IPS-18a (cell line): ENCODE results near the gene RIC1.
A peak's percentile ranks its signal among the peaks of the same experiment; 100 is the strongest.
"Not testable (repeated sequence)": the region's sequence is repeated elsewhere in the genome, so short reads cannot be mapped to it uniquely, and the experiment has no call there.

Source experiments
- H3K27ac ChIP-seq: one replicate; pipeline ENCODE4 v1.5.1; 2013; ENCODE audit warnings: low read length
- H3K27me3 ChIP-seq: one replicate; pipeline ENCODE4 v1.6.1; 2013; ENCODE audit warnings: mild to moderate bottlenecking, low read length; ENCODE audit not compliant: control insufficient read depth, insufficient read depth
- H3K36me3 ChIP-seq: one replicate; pipeline ENCODE4 v1.6.1; 2013; ENCODE audit warnings: low read depth, low read length; ENCODE audit not compliant: control insufficient read depth
- H3K4me1 ChIP-seq: one replicate; pipeline ENCODE4 v1.6.1; 2013; ENCODE audit warnings: low read depth, low read length; ENCODE audit not compliant: control insufficient read depth
- H3K4me3 ChIP-seq: one replicate; pipeline ENCODE4 v1.5.1; 2013; ENCODE audit warnings: low read length
- H3K9ac ChIP-seq: one replicate; pipeline ENCODE4 v1.6.1; 2013; ENCODE audit warnings: mild to moderate bottlenecking, low read length, moderate library complexity
- H3K9me3 ChIP-seq: one replicate; pipeline ENCODE4 v1.6.1; 2013; ENCODE audit warnings: low read depth, low read length; ENCODE audit not compliant: control insufficient read depth

Gene RIC1, protein sequence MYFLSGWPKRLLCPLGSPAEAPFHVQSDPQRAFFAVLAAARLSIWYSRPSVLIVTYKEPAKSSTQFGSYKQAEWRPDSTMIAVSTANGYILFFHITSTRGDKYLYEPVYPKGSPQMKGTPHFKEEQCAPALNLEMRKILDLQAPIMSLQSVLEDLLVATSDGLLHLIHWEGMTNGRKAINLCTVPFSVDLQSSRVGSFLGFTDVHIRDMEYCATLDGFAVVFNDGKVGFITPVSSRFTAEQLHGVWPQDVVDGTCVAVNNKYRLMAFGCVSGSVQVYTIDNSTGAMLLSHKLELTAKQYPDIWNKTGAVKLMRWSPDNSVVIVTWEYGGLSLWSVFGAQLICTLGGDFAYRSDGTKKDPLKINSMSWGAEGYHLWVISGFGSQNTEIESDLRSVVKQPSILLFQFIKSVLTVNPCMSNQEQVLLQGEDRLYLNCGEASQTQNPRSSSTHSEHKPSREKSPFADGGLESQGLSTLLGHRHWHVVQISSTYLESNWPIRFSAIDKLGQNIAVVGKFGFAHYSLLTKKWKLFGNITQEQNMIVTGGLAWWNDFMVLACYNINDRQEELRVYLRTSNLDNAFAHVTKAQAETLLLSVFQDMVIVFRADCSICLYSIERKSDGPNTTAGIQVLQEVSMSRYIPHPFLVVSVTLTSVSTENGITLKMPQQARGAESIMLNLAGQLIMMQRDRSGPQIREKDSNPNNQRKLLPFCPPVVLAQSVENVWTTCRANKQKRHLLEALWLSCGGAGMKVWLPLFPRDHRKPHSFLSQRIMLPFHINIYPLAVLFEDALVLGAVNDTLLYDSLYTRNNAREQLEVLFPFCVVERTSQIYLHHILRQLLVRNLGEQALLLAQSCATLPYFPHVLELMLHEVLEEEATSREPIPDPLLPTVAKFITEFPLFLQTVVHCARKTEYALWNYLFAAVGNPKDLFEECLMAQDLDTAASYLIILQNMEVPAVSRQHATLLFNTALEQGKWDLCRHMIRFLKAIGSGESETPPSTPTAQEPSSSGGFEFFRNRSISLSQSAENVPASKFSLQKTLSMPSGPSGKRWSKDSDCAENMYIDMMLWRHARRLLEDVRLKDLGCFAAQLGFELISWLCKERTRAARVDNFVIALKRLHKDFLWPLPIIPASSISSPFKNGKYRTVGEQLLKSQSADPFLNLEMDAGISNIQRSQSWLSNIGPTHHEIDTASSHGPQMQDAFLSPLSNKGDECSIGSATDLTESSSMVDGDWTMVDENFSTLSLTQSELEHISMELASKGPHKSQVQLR (N-terminal part only)

DNA sequence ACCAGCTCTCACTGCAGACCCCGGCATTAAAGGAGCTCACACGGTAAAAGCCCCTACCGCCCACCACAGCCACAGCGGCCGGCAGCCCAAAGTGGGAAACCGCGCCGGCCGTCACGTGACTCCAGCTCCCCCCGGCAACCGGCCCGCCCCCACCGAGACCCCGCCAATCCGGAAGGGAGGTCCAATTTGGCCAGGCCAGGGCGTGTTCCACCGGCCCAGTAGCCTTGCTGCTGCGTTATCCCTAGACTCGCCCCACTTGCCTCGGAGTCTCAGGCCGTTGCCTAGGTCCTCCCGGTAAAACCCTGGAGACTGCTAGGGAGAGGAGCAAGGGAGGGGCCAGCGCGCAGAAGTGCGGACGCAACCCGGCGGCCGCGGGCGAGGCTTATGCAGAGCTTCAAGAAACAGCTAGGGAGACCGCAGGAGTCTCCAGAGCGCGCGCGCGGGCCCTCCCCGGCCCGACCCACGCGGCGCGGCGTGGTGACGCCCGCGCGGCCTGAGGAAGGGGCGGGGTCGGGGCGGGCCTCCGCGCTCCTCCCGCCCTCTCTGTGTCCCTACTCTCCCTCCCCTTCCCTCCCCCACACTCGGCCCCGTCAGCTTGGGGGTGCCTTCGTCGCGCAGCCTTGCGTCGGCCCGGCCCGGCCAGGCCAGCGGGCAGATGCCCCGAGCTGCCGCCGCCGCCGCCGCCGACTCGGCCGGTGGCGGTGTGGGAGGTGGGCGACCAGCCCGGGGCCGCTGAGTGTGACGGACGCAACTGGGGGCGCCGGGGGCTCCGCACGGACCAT is at the start of gene RIC1:
Gene RIC1, plus strand, starts transcription at position 578 of the 782 bp plus-strand sequence. Its CDS starts 203 bp downstream, at position 781.
- H3K9me3 ChIP-seq, result no peaks in the 10 kb centered on the region
- no peak within 1 kb of the TSS for H3K27ac ChIP-seq
- no peaks in the 10 kb centered on the region for H3K36me3 ChIP-seq
- peaks cover 9% of the 10 kb centered on the region for H3K4me1 ChIP-seq
- H3K9ac ChIP-seq, result peak within 1 kb of the TSS; percentile 73
- no peaks in the 10 kb centered on the region for H3K27me3 ChIP-seq
- H3K4me3 ChIP-seq, result peak within 1 kb of the TSS; percentile 90

DNA sequence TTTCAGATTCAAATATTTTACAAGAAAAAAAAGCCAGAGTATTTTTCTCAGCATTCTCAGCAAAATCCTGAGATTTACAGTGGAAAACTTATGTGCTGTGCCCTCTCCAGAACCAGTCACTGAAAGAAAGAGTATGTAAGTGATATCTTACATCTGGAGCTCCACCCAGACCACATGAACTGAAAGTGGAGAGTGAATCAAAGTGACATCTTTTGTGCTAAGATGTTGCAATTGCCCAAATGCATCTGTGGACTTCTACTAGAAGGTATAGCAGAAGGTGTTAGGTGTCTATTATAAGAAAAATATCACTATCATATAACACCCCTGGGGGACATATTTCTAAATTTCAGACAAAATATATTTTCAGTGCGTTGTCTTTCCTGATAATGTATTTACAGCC is 49.0 kb upstream of the RIC1 start:
- Histone ChIP-seq H3K9me3 (no peaks in the 10 kb centered on the region), H3K36me3 (no peaks in the 10 kb centered on the region), H3K4me3 (no peak overlapping the region), H3K27me3 (no peaks in the 10 kb centered on the region), H3K4me1 (no peaks in the 10 kb centered on the region), H3K27ac (no peak overlapping the region), H3K9ac (no peak overlapping the region)

DNA sequence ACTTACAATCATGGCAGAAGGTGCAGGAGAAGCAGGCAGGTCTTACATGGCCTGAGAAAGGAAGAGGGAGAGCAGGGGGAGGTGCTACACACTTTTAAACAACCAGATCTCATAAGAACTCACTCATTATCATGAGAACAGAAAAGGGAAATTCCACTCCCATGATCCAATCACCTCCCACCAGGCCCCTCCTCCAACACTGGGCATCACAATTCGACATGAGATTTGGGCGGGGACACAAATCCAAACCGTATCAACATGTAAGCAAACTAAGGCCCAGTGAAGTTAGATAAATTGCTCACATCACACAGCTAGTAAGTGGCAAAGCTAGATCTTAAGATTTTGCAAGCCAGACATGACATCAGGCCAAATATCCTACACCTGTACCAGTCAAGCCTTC is 48.3 kb upstream of the RIC1 start:
- Histone ChIP-seq H3K36me3 (no peaks in the 10 kb centered on the region), H3K4me3 (no peak overlapping the region), H3K27me3 (no peaks in the 10 kb centered on the region), H3K27ac (no peak overlapping the region), H3K4me1 (no peaks in the 10 kb centered on the region), H3K9me3 (no peaks in the 10 kb centered on the region), H3K9ac (no peak overlapping the region)

DNA sequence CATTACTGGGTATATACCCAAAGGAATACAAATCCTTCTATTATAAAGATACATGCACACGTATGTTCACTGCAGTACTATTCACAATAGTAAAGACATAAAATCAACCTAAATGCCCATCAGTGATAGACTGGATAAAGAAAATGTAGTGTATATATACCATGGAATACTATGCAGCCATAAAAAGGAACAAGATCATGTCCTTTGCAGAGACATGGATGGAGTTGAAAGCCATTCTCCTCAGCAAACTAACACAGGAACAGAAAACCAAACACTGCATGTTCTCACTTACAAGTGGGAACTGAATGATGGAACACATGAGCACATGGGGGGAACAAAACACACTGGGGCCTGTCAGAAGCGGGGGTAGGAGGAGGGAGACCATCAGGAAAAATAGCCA is 47.2 kb upstream of the RIC1 start:
- not testable (repeated sequence) for H3K4me3 ChIP-seq, H3K9ac ChIP-seq, H3K4me1 ChIP-seq, H3K27ac ChIP-seq, H3K27me3 ChIP-seq, H3K36me3 ChIP-seq, H3K9me3 ChIP-seq

DNA sequence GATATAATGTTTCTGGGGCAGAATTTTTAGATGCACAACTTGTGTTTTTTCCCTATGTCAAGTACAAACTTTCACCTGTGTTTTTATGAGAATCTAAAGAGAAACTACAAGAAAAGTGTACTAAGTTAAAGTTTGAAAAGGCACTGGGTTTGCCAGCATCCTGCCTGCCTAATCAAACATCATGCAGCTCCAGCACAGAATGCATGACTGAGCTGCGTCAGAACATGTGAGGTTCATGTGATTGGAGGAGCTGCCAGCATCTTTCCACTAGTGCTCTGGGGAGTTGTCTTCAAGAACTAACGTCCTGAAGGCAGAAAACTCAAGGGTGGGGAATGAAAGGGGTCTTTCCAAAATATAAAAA is 46.1 kb upstream of the RIC1 start:
- Histone ChIP-seq H3K4me3 (no peak overlapping the region), H3K4me1 (no peaks in the 10 kb centered on the region), H3K36me3 (no peaks in the 10 kb centered on the region), H3K9me3 (no peaks in the 10 kb centered on the region), H3K27me3 (no peaks in the 10 kb centered on the region), H3K27ac (no peak overlapping the region), H3K9ac (no peak overlapping the region)

DNA sequence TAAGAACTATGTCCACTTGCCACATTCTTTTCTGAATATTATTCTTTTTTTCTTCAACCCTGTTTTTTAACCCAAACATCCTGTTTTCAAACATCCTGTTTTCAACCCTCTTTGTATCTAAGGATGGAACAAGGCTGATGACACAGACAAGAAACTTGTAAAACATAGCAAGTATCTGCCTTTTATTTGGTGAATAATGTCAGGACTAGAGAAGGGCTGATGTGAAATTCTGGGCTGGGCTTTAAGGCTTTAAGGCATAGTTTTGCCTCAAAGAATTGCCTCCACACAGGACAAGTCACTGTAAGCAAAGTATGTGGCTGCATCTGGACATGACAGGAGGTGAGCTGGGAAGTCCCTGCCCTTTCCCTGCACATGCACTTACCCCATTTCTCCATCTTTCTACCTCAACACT is 42.5 kb upstream of the RIC1 start:
- Histone ChIP-seq H3K27ac (no peak overlapping the region), H3K27me3 (no peaks in the 10 kb centered on the region), H3K9ac (no peak overlapping the region)

DNA sequence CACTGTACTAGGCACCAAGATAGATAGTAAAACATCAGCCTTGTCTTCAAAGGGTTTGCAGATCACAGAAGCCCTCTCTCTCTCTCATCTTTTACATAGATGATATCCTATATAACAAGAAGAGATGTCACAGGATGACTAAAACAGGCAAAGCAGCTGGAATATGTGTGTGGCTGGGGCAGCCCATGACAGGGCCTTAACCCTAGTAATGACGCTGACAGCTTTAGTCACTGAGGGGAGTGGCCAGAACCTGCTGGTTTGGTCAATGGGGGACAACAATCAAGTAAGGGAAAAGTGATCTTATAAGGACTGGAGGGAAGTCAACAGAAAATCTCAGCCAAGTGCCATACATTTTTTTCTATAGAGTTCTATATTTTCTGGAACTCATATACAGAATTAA is 41.9 kb upstream of the RIC1 start:
- H3K9ac ChIP-seq, result no peak overlapping the region
- H3K4me1 ChIP-seq, result peaks cover 5% of the 10 kb centered on the region
- H3K27ac ChIP-seq, result no peak overlapping the region
- no peaks in the 10 kb centered on the region for H3K36me3 ChIP-seq
- no peaks in the 10 kb centered on the region for H3K27me3 ChIP-seq
- no peaks in the 10 kb centered on the region for H3K9me3 ChIP-seq
- H3K4me3 ChIP-seq, result no peak overlapping the region

More for the DNA sequence above, 42.5 kb upstream of the RIC1 start:
- Histone ChIP-seq H3K36me3 (no peaks in the 10 kb centered on the region), H3K4me3 (no peak overlapping the region), H3K4me1 (peaks cover 5% of the 10 kb centered on the region), H3K9me3 (no peaks in the 10 kb centered on the region)

DNA sequence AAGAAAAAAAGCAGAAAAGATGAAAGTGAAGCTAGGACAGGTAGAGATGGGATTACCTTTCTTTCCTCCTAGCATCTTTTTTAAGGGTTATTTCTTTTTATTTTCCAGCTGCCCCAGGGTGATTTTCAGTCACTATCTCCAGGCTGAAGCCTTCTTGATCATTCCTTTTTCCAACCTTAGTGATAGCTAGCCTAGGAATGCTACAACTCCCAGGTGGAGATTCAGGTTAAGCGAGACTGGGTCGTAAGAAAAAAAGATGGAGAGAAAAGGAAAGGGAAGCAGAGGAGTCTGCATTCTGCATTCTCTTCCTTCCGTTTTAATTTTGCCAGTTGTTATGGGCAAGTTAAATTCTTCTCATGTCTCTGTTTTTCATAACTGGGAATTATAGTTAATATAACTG is 36.7 kb upstream of the RIC1 start:
- Histone ChIP-seq H3K36me3 (no peaks in the 10 kb centered on the region), H3K27me3 (no peaks in the 10 kb centered on the region), H3K4me1 (peaks cover 5% of the 10 kb centered on the region), H3K9me3 (no peaks in the 10 kb centered on the region), H3K27ac (no peak overlapping the region), H3K4me3 (no peak overlapping the region), H3K9ac (no peak overlapping the region)

DNA sequence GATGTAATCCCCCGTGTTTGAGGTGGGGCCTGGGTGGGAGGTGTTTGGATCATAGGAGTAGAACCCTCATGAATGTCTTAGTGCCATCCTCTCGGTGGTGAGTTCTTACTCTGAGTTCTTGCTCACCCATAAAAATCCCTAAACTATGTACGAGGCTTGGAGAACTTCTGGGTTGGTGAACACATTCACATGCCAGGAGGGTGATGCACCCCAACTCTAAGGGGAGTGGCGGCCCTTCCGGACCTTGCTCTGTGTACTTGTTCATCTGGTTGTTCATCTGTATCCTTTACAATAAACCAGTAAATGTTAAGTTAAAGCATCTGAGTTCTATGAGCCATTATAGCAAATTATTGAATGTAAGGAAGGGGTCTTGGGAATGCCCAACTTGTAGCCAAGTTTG is 36.0 kb upstream of the RIC1 start:
- H3K4me3 ChIP-seq, result no peak overlapping the region
- peaks cover 5% of the 10 kb centered on the region for H3K4me1 ChIP-seq
- no peak overlapping the region for H3K27ac ChIP-seq
- no peaks in the 10 kb centered on the region for H3K9me3 ChIP-seq
- H3K36me3 ChIP-seq, result no peaks in the 10 kb centered on the region
- no peak overlapping the region for H3K9ac ChIP-seq
- no peaks in the 10 kb centered on the region for H3K27me3 ChIP-seq

DNA sequence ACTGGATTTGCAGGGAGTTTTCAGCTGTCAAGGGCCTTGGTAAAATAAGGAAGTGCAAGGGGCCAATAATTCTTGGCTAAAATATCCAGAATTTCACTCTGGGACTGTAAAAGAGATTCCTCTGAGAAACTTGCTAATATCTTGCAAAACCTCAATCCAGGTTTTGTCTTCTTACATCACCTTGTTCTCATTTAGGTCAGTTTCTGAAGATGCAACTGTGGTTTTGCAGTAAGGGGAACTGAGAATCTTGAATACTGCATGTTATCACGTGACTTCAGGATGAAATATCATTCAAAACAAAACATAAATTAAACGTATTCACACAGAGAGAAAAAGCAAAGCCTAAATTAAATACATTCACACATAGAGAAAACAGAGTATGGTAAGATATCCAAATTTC is 35.0 kb upstream of the RIC1 start:
- Histone ChIP-seq H3K36me3 (no peaks in the 10 kb centered on the region), H3K9ac (no peak overlapping the region), H3K27ac (no peak overlapping the region), H3K4me1 (peaks cover 5% of the 10 kb centered on the region), H3K4me3 (no peak overlapping the region), H3K9me3 (no peaks in the 10 kb centered on the region), H3K27me3 (no peaks in the 10 kb centered on the region)

DNA sequence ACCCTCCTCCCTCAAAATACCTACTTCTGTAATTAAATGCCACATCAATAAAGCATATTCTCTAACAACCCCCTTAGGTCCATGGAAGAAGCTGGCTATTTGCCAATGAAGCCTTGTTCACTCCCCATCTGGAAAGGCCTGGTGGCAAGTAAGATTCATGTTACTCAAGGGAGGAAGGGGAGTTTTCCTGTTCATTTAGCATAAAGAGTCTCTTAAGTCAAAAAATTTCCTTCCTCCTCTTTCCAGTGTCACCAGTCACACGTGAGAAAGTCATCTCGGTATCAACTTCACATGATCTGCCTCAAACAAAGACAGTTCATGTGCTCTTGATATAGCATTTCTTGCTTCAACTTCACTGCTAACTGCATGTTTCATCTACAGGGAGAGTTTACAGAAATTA is 32.7 kb upstream of the RIC1 start:
- no peaks in the 10 kb centered on the region for H3K36me3 ChIP-seq
- no peak overlapping the region for H3K4me3 ChIP-seq
- no peaks in the 10 kb centered on the region for H3K4me1 ChIP-seq
- H3K27me3 ChIP-seq, result no peaks in the 10 kb centered on the region
- H3K9ac ChIP-seq, result no peak overlapping the region
- no peak overlapping the region for H3K27ac ChIP-seq
- no peaks in the 10 kb centered on the region for H3K9me3 ChIP-seq
